GM10266 (cell line): ENCODE data around the gene MFNG.

ENCODE experiments used
- DNase-seq: peaks from one replicate; pipeline ENCODE4 v3.0.0; 2012; ENCODE audit errors: extremely low spot score
- TF ChIP-seq, protein P1 (sequence below): IDR thresholded peaks from 2 replicates; pipeline ENCODE4 v1.5.1; 2012; ENCODE audit warnings: mild to moderate bottlenecking, low read depth; ENCODE audit not compliant: control insufficient read depth, insufficient read depth; ENCODE audit errors: missing control alignments

MFNG gene

DNA sequence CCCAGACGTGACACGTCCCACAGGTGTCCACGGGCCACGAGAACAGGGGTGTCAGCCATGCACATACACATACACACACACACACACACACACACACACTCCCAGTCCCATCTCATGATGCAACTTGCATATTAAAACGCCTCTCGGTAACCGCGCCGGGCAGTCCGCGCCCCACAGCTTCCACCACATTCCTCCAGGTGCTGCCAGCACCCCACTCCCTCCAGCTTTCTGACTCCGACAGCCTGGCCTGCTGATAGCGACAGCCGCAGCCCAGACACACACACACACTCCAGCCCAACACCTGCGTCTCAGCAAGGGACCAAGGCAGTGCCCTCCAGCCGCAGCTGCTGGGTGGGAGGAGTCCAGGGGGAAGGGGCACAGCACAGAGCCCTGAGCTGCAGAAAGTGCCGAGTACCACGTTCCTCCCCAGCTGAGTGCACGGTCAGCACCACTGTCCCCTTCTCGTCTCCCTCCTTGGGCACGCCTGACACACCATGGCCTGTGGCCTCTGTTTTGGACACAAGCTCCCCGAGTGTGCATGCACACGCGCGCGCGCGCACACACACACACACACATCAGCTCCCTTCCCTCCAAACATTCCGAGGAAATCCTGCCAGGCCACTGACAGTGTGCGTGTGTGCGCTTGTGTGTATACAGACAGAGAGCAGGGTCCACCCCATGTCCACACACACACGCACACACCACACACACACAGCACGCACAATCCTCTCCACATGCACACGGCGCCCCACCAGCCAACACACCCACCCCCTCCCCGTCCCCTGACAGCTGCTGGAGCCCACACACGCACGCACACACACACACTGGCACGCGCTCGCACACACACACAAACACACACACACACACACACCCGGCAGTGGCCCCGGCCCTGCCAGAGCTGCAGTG, 60.1 kb downstream of the MFNG start:
- TF ChIP-seq, protein P1, sequence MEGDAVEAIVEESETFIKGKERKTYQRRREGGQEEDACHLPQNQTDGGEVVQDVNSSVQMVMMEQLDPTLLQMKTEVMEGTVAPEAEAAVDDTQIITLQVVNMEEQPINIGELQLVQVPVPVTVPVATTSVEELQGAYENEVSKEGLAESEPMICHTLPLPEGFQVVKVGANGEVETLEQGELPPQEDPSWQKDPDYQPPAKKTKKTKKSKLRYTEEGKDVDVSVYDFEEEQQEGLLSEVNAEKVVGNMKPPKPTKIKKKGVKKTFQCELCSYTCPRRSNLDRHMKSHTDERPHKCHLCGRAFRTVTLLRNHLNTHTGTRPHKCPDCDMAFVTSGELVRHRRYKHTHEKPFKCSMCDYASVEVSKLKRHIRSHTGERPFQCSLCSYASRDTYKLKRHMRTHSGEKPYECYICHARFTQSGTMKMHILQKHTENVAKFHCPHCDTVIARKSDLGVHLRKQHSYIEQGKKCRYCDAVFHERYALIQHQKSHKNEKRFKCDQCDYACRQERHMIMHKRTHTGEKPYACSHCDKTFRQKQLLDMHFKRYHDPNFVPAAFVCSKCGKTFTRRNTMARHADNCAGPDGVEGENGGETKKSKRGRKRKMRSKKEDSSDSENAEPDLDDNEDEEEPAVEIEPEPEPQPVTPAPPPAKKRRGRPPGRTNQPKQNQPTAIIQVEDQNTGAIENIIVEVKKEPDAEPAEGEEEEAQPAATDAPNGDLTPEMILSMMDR = no peak

DNA sequence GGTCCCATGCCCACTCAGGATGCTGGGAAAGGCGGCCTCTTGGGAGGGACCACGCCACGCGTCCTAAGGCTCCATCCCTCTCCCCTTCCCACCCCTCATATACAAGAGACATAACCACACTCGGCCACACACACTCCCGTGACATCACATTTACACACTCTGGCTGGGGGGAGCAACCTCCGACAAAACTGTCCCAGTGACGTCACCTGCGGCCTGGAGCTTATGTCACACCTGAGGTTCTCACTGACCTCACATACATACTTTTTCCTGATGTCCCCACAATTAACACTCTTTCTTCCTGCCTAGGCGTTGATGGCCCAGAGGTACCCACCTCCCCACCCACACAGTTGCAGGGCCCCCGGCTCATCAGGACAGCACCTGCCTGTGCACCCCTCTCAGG, 60.8 kb downstream of the MFNG start:
- TF ChIP-seq, protein P1 = no peak
- DNase-seq = no peak

More for the DNA sequence above, 60.1 kb downstream of the MFNG start:
- no peak for DNase-seq

DNA sequence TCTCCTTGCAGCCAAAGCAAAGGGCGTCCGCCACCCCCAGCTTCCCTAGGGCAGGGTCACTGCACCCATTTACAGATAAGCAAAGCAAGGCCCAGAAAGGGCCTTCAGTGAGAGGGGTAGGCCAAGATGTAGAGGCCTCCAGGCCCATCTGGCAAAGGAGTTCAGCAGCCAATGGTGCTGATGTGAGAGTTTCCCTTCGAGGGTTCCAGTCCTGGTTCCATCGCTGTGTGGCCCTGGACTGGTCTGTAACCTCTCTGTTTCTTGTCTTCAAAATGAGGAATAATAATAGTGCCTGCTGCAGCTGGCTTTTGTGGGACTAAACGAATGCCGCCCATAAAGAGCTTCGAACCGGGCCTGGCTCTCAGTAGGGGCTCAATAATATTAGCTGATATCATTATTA, 62.9 kb downstream of the MFNG start:
- DNase-seq = no peak
- TF ChIP-seq, protein P1 = no peak

DNA sequence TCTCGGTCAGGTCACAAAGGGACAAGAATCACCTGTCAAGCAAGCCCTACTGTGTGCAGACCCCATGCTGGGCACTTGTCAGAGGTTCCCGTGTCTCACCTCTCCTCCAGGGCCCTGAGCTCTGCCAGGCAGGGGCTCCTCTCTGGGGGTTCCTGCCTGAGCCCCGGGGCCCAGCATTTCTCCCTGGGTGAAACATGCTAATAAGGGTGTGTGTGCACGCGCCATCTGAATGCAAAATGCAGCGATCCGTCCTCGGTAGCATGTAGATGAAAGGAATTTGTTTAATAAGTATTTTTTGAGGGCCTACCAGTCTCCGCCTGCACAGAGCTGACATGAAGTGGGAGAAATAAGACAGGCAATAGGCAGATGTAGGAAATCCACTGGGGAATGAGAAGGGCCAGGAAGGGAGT, 64.7 kb downstream of the MFNG start:
- DNase-seq = no peak

DNA sequence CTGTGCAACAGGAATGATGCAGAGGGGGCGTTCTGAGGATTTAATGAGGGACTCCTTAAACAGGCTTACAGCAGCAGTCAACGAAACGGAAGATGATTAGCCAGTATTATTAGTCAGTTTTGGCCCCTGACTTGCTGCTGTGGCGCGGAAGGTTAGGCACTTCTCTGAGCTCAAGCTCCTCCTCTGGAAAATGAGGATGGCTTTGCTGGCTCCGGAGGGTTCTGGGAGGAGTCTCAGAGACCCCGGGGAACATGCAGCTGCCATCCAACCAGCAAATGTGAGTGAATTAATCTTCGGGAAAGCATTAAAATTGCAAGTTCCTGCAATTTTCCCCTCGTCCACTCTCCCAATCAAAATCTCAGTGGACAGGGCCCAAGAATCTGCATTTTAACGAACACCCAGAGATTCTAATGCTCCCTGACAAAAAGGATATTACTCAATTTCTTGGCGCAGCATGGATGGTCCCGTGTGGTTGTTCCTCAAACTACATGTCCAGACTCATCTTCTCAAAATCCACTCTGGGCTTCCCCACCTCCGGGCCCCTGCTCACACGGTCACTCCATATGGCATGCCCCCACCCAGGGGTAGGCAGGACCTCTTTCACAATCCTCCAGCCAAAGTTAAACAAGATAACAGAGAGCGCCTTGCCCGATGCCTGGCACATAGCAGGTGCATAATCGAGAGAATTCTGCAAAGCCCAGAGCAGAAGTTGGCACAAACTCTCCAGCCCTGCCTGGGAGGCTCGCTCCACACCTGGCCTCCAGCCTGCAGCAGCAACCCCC, 65.3 kb downstream of the MFNG start:
- TF ChIP-seq, protein P1 = no peak

More for the DNA sequence above, 64.7 kb downstream of the MFNG start:
- TF ChIP-seq, protein P1 = no peak

DNA sequence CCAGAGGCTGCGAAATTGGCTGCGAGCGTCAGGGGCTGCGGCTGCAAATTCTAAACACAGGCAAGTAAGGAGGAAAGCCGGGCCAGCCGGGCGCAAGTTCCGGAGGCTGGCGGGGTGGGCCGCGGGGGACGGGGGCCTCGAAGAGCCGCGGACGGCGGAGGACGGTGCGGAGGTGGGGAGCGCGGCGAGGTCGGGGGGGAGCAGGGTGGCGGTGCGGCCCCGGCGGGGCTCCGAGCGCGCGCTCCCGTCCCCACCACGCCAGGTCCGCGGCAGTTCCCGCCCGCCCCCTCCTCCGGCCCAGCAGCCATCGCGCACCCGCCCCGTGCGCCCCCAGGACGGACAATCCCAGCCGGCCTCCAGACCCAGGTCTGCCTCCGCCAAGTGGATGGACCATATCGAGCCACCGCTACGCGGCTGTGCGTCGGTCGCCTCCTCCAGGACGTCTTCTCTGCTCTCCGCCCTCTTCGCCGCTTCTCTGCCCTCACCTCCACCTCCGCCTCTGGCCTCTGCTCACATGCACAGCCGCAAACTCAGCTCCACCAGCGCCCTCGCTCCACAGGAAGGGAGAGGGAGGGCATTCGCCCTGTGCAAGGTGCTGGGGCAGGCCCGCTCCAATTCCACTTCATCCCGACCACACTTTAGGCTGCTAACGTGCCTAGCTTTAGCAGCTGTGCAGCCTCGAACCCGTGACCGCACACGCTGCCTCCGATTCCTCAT, 66.1 kb downstream of the MFNG start:
- TF ChIP-seq, protein P1 = no peak
- DNase-seq = no peak

More for the DNA sequence above, 65.3 kb downstream of the MFNG start:
- no peak for DNase-seq
